HepG2 (cell line): Measurements from ENCODE around the gene CCDC117. TPM values are rescaled to one million over a fixed set of nuclear protein-coding genes. Genes with fewer than 3 reads are reported as not detected.

ENCODE experiments used
- DNMT3B ChIP-seq: conservative IDR thresholded peaks from 2 replicates; pipeline ENCODE4 v1.6.1; 2016; ENCODE audit warnings: missing biosample characterization, control low read depth
- HNF4G ChIP-seq, 2 experiments: sonication (generic) in 1 of 2; formaldehyde crosslinking in 1 of 2; IDR thresholded peaks; 2 replicates each; pipeline versions ENCODE4 v1.4.0 to v1.6.1; 2011 to 2020; ENCODE audit warnings: borderline replicate concordance in 2 of 2, low read depth in 2 of 2, mild to moderate bottlenecking in 2 of 2, low read length in 1 of 2, missing genetic modification reagents in 1 of 2, moderate library complexity in 1 of 2
- KMT2A ChIP-seq: sonication (generic); formaldehyde crosslinking; IDR thresholded peaks from 2 replicates; pipeline ENCODE4 v1.4.0; 2020; ENCODE audit warnings: missing genetic modification reagents
- MED1 ChIP-seq: sonication (generic); formaldehyde crosslinking; IDR thresholded peaks from 2 replicates; pipeline ENCODE4 v1.4.0; 2020; ENCODE audit warnings: missing genetic modification reagents
- POLR2AphosphoS5 ChIP-seq: IDR thresholded peaks from 2 replicates; pipeline ENCODE4 v1.6.1; 2012; ENCODE audit warnings: low read depth, low read length
- TFDP1 ChIP-seq: IDR thresholded peaks from 2 replicates; pipeline ENCODE4 v1.6.1; 2016; ENCODE audit warnings: missing compliant biosample characterization, missing genetic modification reagents, borderline replicate concordance
- ZIK1 ChIP-seq: sonication (generic); formaldehyde crosslinking; IDR thresholded peaks from 2 replicates; pipeline ENCODE4 v1.5.0; 2020; ENCODE audit warnings: mild to moderate bottlenecking, low read depth, missing genetic modification reagents, borderline replicate concordance
- ZNF350 ChIP-seq: sonication (generic); formaldehyde crosslinking; IDR thresholded peaks from 2 replicates; pipeline ENCODE4 v1.4.0; 2020; ENCODE audit warnings: mild to moderate bottlenecking, low read depth, missing genetic modification reagents, borderline replicate concordance
- ZNF800 ChIP-seq: sonication (generic); formaldehyde crosslinking; IDR thresholded peaks from 2 replicates; pipeline ENCODE4 v1.4.0; 2020; ENCODE audit warnings: missing genetic modification reagents
- ZXDC ChIP-seq: sonication (generic); formaldehyde crosslinking; IDR thresholded peaks from 2 replicates; pipeline ENCODE4 v1.5.0; 2020; ENCODE audit warnings: mild to moderate bottlenecking, missing genetic modification reagents
- polyA plus RNA-seq, 8 experiments: library from polyadenylated mRNA; depleted of rRNA in 3 of 8; stranded (reverse) in 7 of 8; unstranded in 1 of 8; fragments of >200 nt; fragmentation: Illumina TruSeq in 4 of 8; extraction: Trizol in 4 of 8; gene quantifications; 2 replicates each; pipeline versions ENCODE4 v1.2.1 to v1.2.3, GENCODE V29; 2011 to 2016; ENCODE audit warnings: low read depth in 4 of 8, missing spikeins in 1 of 8, mixed read lengths in 1 of 8; ENCODE audit not compliant: insufficient read depth in 1 of 8
- total RNA-seq, 5 experiments: library from RNA; depleted of rRNA; stranded (reverse); fragments of >200 nt; fragmentation: Illumina TruSeq; extraction: Trizol; gene quantifications; 2 replicates each; pipeline ENCODE4 v1.2.3, GENCODE V29; 2016; ENCODE audit warnings: low read depth in 1 of 5
- TF ChIP-seq, protein P1 (sequence below): sonication (generic); formaldehyde crosslinking; IDR thresholded peaks from 2 replicates; pipeline ENCODE4 v1.4.0; 2020; ENCODE audit warnings: missing genetic modification reagents, mild to moderate bottlenecking, borderline replicate concordance
- TF ChIP-seq, protein P2 (sequence below): IDR thresholded peaks from 2 replicates; pipeline ENCODE4 v1.6.1; 2018; ENCODE audit warnings: missing genetic modification reagents, mild to moderate bottlenecking, missing compliant biosample characterization

The CCDC117 gene
- total and polyA plus RNA-seq, 2 of the 13 experiments (the other 11 are each of a cell fraction or from before 2014, with no cell fraction given), result 12.6 to 34.2 TPM

DNA sequence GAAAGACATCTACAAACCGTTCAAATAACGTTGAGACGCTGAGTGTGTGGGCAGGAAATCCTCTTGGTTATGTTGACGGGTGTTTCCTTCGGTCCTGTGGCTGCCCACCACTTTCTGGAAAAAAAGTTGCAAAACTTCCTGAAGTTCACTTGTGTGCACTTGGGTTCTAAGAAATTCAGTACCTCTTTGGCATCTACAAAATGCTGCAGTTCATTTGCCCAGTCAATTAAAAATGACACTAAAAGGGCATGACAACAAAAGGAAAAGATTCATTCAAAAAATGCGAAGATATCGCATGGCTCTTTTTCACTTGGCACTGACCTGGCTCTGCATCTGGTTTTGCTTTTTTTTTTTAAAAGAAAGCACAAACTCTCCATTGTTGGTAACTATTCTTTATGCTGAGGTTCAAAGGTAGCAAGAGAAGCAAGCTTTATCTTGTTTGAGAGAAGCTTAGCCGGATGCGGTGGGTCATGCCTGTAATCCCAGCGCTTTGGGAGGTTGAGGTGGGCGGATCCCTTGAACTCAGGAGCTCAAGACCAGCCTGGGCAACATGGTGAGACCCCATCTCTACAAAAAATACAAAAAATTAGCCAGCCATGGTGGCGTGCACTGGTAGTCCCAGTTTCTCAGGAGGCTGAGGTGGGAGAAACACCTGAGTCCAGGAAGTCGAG lies 38.5 kb downstream of the CCDC117 start (continued):
- TF ChIP-seq ZNF800 (CRISPR knock-in tag) (peak; percentile 24; the same call in 1 of the 2 replicates), DNMT3B (no peak), HNF4G (IDR thresholded peaks at IDR 0.05; ENCODE audit: borderline replicate concordance, low read depth, low read length) (peak; percentile 90), HNF4G (CRISPR knock-in tag; IDR thresholded peaks at IDR 0.05; ENCODE audit: borderline replicate concordance, low read depth) (peak; percentile 58; the same call in 1 of the 2 replicates), TFDP1 (CRISPR knock-in tag) (peak; percentile 14; the same call in 1 of the 2 replicates), ZXDC (CRISPR knock-in tag) (no peak), POLR2AphosphoS5 (0 out of 2 replicates have a peak, but pooled peaks have one; percentile 31), ZIK1 (CRISPR knock-in tag) (no peak), KMT2A (peak; percentile 34; the same call in 1 of the 2 replicates), ZNF350 (CRISPR knock-in tag) (0 out of 2 replicates have a peak, but pooled peaks have one; percentile 45), MED1 (CRISPR knock-in tag) (peak; percentile 94)
- TF ChIP-seq, protein P1, sequence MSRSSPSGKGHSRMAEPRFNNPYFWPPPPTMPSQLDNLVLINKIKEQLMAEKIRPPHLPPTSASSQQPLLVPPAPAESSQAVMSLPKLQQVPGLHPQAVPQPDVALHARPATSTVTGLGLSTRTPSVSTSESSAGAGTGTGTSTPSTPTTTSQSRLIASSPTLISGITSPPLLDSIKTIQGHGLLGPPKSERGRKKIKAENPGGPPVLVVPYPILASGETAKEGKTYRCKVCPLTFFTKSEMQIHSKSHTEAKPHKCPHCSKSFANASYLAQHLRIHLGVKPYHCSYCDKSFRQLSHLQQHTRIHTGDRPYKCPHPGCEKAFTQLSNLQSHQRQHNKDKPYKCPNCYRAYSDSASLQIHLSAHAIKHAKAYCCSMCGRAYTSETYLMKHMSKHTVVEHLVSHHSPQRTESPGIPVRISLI (CRISPR knock-in tag), result peak; percentile 97
- TF ChIP-seq, protein P2, sequence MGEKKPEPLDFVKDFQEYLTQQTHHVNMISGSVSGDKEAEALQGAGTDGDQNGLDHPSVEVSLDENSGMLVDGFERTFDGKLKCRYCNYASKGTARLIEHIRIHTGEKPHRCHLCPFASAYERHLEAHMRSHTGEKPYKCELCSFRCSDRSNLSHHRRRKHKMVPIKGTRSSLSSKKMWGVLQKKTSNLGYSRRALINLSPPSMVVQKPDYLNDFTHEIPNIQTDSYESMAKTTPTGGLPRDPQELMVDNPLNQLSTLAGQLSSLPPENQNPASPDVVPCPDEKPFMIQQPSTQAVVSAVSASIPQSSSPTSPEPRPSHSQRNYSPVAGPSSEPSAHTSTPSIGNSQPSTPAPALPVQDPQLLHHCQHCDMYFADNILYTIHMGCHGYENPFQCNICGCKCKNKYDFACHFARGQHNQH (CRISPR knock-in tag), result peak; percentile 46
